Ovary (tissue), 9 donors: ENCODE measurements around the gene C15orf62. TPM values are rescaled to one million over a fixed set of nuclear protein-coding genes. Genes with fewer than 3 reads are reported as not detected.

Experiments
- DNase-seq, 5 donors: peaks; one replicate each; pipeline ENCODE4 v3.0.0-alpha.2; 2019 to 2020
- H3K27ac ChIP-seq, 2 donors: fragments of 200-600 bp; one replicate each; pipeline versions ENCODE4 v1.5.1 to v1.8.0; 2019 to 2022
- H3K27me3 ChIP-seq: fragments of 200-600 bp; one replicate; pipeline ENCODE4 v1.8.0; 2022
- H3K36me3 ChIP-seq: fragments of 200-600 bp; sonication (generic); one replicate; pipeline ENCODE4 v1.5.1; 2019
- H3K4me1 ChIP-seq: one replicate; pipeline ENCODE4 v1.8.1; 2013; ENCODE audit warnings: mild to moderate bottlenecking, moderate library complexity; ENCODE audit not compliant: insufficient read depth
- H3K4me3 ChIP-seq: fragments of 200-600 bp; sonication (generic); one replicate; pipeline ENCODE4 v1.5.1; 2017
- H3K9me3 ChIP-seq, 2 donors: fragments of 200-600 bp in 1 of 2; sonication (generic) in 1 of 2; one replicate each; pipeline versions ENCODE4 v1.5.1 to v1.8.1; 2013 to 2019; ENCODE audit warnings: mild to moderate bottlenecking in 1 of 2, moderate library complexity in 1 of 2
- EP300 ChIP-seq: sonication (generic); formaldehyde crosslinking; IDR thresholded peaks from one replicate; pipeline ENCODE4 v1.6.1; 2017; ENCODE audit warnings: antibody characterized with exemption
- POLR2A ChIP-seq: fragments of 450-650 bp; IDR thresholded peaks from one replicate; pipeline ENCODE4 v1.6.1; 2017; ENCODE audit warnings: antibody characterized with exemption, mild to moderate bottlenecking, moderate library complexity
- whole genome bisulfite sequencing, 3 donors: extraction: QIAGEN DNeasy Blood & Tissue Kit in 1 of 3; methylation state at CpG; one replicate each; pipeline versions ENCODE4 v1.1.5 to v1.1.7; 2013 to 2017; 5-methylcytosine and 5-hydroxymethylcytosine counted together
- intact Hi-C, 4 donors: fragments of 100-400 bp; cut with DNase I; formaldehyde crosslinking; loops; one replicate each; pipeline versions ENCODE4 v1.11.0 to v1.15.1; 2022 to 2023
- polyA plus RNA-seq, 2 donors: library from polyadenylated mRNA; stranded (reverse); fragments of 200-250 nt in 1 of 2; fragments of 350-450 nt in 1 of 2; fragmentation: Illumina TruSeq in 1 of 2; extraction: RNeasy Lipid Tissue Mini Kit (QIAGEN cat#74804) in 1 of 2; gene quantifications; one replicate each; pipeline ENCODE4 v1.2.3, GENCODE V29; 2013 to 2014
- total RNA-seq, 7 donors: library from RNA; depleted of rRNA in 2 of 7; stranded (reverse); fragments of >200 nt in 2 of 7; fragmentation: NEBNext Ultra II Directional in 3 of 7; extraction: Animal tissue kit (Norgen Biotek cat#: 25700) in 3 of 7; gene quantifications; one replicate each; pipeline versions ENCODE4 v1.1.0 to v1.2.4, GENCODE V29; 2016 to 2023
- TF ChIP-seq, protein P1 (sequence below), 3 donors: fragments of 450-650 bp in 2 of 3; fragments of 200-600 bp in 1 of 3; IDR thresholded peaks; one replicate each; pipeline versions ENCODE4 v1.5.1 to v1.8.0; 2016 to 2022; ENCODE audit warnings: antibody characterized with exemption in 3 of 3, mild to moderate bottlenecking in 1 of 3
- donor health status: DM: no; HTN: no; CAD: no; lungs with moderate emphysema.
- donor health status: DM: no; HTN: no; CAD: no.
- donor health status: Bipolar disorder and iron deficiency.
- donor health status: DM: yes; HTN: yes; CAD: no.
- donor health status: DM: no; HTN: no; CAD: no.
- donor health status: DM: yes; HTN: yes; CAD: no.

C15orf62 gene
- total and polyA plus RNA-seq, 9 donors = 0.33 to 1.2 (median 0.67) TPM

GRCh38 chr15:40739854-40740253 lies 29.9 kb upstream of the C15orf62 start:
- no peak for DNase-seq
- WGBS, 3 donors = 90 to 100% (median 92%) methylated on average over 2 of the region's 2 CpGs
- Histone ChIP-seq H3K27ac (no peak overlapping the region), H3K4me3 (no peak overlapping the region), H3K36me3 (no peaks in the 10 kb centered on the region), H3K4me1 (no peaks in the 10 kb centered on the region), H3K9me3 (no peaks in the 10 kb centered on the region), H3K27me3 (no peaks in the 10 kb centered on the region)
- intact Hi-C loops = no loop called here
- TF ChIP-seq, protein P1, sequence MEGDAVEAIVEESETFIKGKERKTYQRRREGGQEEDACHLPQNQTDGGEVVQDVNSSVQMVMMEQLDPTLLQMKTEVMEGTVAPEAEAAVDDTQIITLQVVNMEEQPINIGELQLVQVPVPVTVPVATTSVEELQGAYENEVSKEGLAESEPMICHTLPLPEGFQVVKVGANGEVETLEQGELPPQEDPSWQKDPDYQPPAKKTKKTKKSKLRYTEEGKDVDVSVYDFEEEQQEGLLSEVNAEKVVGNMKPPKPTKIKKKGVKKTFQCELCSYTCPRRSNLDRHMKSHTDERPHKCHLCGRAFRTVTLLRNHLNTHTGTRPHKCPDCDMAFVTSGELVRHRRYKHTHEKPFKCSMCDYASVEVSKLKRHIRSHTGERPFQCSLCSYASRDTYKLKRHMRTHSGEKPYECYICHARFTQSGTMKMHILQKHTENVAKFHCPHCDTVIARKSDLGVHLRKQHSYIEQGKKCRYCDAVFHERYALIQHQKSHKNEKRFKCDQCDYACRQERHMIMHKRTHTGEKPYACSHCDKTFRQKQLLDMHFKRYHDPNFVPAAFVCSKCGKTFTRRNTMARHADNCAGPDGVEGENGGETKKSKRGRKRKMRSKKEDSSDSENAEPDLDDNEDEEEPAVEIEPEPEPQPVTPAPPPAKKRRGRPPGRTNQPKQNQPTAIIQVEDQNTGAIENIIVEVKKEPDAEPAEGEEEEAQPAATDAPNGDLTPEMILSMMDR (IDR thresholded peaks at IDR 0.05) = no peak
- no peak for TF ChIP-seq POLR2A

DNA sequence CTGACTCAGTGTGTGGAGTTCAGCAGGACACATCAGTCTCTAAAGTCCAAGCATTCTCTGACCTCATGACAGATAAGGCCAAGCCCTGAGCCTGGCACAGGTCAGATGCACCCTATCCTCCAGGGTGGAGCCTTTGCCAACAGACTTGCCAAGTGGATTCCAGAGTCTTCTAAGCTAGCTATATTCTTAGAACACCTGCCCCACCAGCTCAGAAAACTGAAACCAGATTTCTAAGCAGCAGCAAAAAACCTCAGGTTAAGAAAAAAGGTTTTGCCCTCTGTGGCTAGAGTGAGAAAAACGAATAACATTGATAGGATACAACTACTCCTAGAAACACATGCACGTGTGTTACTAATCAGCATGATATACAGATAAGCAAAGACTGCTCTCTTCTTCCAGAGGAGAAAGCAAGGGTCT lies 26.3 kb upstream of the C15orf62 start:
- no peak for DNase-seq
- Histone ChIP-seq H3K4me3 (no peak overlapping the region), H3K9me3 (no peaks in the 10 kb centered on the region), H3K27me3 (no peaks in the 10 kb centered on the region), H3K36me3 (no peaks in the 10 kb centered on the region), H3K4me1 (no peaks in the 10 kb centered on the region), H3K27ac (no peak overlapping the region)
- intact Hi-C loops = no loop called here
- TF ChIP-seq EP300 (no peak), POLR2A (no peak)
- TF ChIP-seq, protein P1 (IDR thresholded peaks at IDR 0.05) = no peak
- 52 to 65% (median 63%) methylated on average over 2 of the region's 2 CpGs for WGBS, 3 donors

- H3K4me1 ChIP-seq = no peaks in the 10 kb centered on the region
- no peaks in the 10 kb centered on the region for H3K36me3 ChIP-seq
- no peaks in the 10 kb centered on the region for H3K9me3 ChIP-seq
- H3K4me3 ChIP-seq = no peak overlapping the region
- TF ChIP-seq POLR2A (no peak), EP300 (no peak)
- TF ChIP-seq, protein P1 (IDR thresholded peaks at IDR 0.05) = no peak
- H3K27ac ChIP-seq = no peak overlapping the region
- no peaks in the 10 kb centered on the region for H3K27me3 ChIP-seq
- WGBS, 3 donors = 69 to 77% (median 73%) methylated on average over 12 of the region's 12 CpGs
- DNase-seq = no peak
- intact Hi-C loops = no loop called here
Observed at GRCh38 chr15:40743921-40744814, 25.6 kb upstream of the C15orf62 start.

DNA sequence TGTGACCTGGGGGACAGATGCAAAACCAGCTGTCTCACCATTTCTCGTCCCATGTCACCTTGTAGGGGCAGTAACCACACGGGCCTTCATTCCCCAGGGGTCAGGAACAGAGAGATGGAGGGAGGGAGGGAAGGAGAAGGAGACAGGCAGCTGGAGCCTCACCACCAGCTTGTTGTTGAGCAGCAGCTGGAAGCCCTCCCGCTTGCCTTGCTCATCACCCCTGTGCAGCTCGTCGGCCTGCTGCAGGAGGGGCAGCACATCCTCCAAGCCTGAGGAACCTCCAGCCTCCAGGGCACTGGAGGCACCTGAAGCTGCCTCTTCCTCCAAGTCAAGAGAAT lies 25.0 kb upstream of the C15orf62 start:
- no peaks in the 10 kb centered on the region for H3K4me1 ChIP-seq
- no peak overlapping the region for H3K4me3 ChIP-seq
- H3K9me3 ChIP-seq = no peaks in the 10 kb centered on the region
- H3K27me3 ChIP-seq = no peaks in the 10 kb centered on the region
- intact Hi-C loops = no loop called here
- TF ChIP-seq EP300 = no peak
- TF ChIP-seq POLR2A = no peak
- TF ChIP-seq, protein P1 (IDR thresholded peaks at IDR 0.05) = no peak
- no peak overlapping the region for H3K27ac ChIP-seq
- H3K36me3 ChIP-seq = no peaks in the 10 kb centered on the region
- no peak for DNase-seq
- WGBS, 3 donors = 47 to 55% (median 55%) methylated on average over 5 of the region's 5 CpGs
